ENCODE data around the gene GP1BB.

Gene GP1BB

DNA sequence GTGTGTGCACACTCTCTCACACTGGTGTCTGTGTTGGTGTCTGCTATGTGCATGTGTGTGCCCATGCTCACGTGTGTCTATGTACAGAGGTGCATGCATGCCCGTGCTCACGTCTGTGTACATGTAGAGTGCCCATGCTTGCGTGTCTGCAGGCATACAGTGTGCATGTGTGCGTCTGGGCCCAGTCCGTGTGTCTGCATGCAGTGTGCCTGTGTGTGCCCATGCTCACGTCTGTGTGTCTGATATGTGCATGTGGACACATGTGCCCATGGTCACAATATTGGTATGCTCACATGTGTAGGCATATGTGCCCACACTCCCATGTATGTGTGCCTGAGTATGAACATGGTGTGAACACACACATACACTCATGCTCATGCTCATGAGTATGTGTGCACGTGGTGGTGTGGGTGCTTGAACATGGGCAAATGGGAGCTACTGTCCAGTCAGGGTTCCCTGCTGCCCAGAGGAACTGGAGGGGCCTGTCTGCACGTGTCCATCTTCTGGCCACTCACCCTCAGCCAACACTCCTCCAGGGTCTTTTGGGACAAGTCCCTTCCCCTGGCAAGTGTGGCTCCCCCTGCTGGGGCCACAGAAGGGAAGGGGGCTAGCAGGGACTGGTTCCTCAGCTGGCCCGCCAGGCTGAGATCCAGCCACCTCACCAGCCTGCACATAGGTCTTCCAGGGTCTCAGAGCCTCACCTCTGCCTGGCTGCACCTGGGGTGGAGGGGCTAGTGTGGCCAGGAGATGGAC, 29.9 kb downstream of the GP1BB start:
- TF ChIP-seq EGR1 (IDR thresholded peaks at IDR 0.05) = no peak
- no peak for TF ChIP-seq YY1 (IDR thresholded peaks at IDR 0.05; ENCODE audit: low read depth)
- TF ChIP-seq, protein P1, sequence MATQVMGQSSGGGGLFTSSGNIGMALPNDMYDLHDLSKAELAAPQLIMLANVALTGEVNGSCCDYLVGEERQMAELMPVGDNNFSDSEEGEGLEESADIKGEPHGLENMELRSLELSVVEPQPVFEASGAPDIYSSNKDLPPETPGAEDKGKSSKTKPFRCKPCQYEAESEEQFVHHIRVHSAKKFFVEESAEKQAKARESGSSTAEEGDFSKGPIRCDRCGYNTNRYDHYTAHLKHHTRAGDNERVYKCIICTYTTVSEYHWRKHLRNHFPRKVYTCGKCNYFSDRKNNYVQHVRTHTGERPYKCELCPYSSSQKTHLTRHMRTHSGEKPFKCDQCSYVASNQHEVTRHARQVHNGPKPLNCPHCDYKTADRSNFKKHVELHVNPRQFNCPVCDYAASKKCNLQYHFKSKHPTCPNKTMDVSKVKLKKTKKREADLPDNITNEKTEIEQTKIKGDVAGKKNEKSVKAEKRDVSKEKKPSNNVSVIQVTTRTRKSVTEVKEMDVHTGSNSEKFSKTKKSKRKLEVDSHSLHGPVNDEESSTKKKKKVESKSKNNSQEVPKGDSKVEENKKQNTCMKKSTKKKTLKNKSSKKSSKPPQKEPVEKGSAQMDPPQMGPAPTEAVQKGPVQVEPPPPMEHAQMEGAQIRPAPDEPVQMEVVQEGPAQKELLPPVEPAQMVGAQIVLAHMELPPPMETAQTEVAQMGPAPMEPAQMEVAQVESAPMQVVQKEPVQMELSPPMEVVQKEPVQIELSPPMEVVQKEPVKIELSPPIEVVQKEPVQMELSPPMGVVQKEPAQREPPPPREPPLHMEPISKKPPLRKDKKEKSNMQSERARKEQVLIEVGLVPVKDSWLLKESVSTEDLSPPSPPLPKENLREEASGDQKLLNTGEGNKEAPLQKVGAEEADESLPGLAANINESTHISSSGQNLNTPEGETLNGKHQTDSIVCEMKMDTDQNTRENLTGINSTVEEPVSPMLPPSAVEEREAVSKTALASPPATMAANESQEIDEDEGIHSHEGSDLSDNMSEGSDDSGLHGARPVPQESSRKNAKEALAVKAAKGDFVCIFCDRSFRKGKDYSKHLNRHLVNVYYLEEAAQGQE (IDR thresholded peaks at IDR 0.05; ENCODE audit: low read depth) = no peak
- TF ChIP-seq TEAD4 (IDR thresholded peaks at IDR 0.05) = no peak

DNA sequence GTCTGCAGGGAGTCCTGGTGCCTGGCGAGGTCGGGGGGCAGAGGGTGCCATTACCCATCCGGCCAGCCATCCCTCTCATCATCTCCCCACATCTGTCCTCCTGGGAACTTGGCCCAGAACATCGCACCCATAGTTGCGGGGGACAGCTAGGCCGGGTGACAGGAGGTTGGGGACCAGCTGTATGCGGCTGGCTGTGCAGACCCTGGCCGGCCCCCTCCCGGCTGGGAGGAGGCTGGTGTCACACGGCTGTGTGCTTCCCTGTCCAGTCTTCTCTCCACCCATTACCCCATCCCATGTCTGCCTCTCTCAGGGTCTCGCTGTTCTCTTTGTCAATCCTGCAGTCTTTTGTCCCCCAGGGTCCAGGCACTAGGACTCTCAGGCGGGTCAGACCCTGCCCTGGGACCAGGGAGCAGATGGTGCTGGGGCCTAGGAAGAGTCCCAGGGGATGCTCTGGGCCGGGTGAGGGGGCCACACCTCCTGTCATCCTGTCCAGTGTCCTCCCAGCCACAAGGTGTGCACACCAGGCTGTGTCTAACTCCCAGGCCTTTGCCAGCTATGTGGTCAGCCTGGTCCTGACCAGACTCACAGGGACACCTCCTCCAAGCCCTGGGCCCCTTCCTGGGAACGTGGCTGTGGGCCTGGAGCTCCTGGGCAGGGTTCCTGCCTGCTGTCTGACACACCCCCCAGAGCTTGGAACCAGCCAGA, 30.8 kb downstream of the GP1BB start:
- TF ChIP-seq, protein P2, sequence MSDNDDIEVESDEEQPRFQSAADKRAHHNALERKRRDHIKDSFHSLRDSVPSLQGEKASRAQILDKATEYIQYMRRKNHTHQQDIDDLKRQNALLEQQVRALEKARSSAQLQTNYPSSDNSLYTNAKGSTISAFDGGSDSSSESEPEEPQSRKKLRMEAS (IDR thresholded peaks at IDR 0.05) = no peak
- no peak for TF ChIP-seq TEAD4 (IDR thresholded peaks at IDR 0.05)
- TF ChIP-seq NFIC (IDR thresholded peaks at IDR 0.05) = no peak
- no peak for TF ChIP-seq CREB1 (IDR thresholded peaks at IDR 0.05; ENCODE audit: low read depth)
- TF ChIP-seq TAF1 (IDR thresholded peaks at IDR 0.05; ENCODE audit: low read depth) = no peak
- TF ChIP-seq CEBPB (IDR thresholded peaks at IDR 0.05) = no peak
- TF ChIP-seq RAD21 (IDR thresholded peaks at IDR 0.05; ENCODE audit: low read depth) = no peak
- TF ChIP-seq FOXM1 (IDR thresholded peaks at IDR 0.05; ENCODE audit: borderline replicate concordance, low read depth) = no peak
- no peak for TF ChIP-seq YY1 (IDR thresholded peaks at IDR 0.05; ENCODE audit: low read depth)
- TF ChIP-seq TCF12 (IDR thresholded peaks at IDR 0.05; ENCODE audit: low read depth) = no peak
- TF ChIP-seq, protein P3, sequence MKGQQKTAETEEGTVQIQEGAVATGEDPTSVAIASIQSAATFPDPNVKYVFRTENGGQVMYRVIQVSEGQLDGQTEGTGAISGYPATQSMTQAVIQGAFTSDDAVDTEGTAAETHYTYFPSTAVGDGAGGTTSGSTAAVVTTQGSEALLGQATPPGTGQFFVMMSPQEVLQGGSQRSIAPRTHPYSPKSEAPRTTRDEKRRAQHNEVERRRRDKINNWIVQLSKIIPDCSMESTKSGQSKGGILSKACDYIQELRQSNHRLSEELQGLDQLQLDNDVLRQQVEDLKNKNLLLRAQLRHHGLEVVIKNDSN (IDR thresholded peaks at IDR 0.05) = no peak
- TF ChIP-seq, protein P1 (IDR thresholded peaks at IDR 0.05; ENCODE audit: low read depth) = no peak
- TF ChIP-seq ZBTB7A (IDR thresholded peaks at IDR 0.05; ENCODE audit: low read depth) = no peak
- no peak for TF ChIP-seq EGR1 (IDR thresholded peaks at IDR 0.05)
- TF ChIP-seq EP300 (IDR thresholded peaks at IDR 0.05; ENCODE audit: borderline replicate concordance) = no peak

DNA sequence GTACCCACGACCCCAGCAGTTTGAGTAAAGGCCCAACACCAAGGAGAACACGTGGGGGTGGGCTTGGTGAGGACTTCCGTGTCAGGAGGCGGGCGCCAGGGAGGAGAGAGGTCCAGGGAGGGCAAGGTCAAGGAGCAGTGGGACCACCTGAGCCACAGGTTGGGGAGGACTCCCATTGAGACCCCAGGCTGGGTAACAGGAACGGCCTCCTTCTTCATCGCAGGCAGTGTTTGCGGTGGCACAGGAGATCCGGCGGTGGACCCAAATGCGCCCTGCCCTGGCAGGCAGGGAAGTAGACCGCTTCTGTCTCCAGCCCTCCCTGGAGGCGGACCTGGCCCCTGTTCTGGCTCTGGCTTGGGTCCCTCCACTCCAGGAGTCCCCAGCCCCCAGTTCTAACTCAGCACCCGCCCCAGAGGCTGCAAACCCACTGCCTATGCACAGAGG, 31.4 kb downstream of the GP1BB start:
- TF ChIP-seq TCF12 (IDR thresholded peaks at IDR 0.05; ENCODE audit: low read depth) (no peak), CEBPB (IDR thresholded peaks at IDR 0.05) (no peak), TEAD4 (IDR thresholded peaks at IDR 0.05) (no peak)
- TF ChIP-seq, protein P3 (IDR thresholded peaks at IDR 0.05) = no peak

DNA sequence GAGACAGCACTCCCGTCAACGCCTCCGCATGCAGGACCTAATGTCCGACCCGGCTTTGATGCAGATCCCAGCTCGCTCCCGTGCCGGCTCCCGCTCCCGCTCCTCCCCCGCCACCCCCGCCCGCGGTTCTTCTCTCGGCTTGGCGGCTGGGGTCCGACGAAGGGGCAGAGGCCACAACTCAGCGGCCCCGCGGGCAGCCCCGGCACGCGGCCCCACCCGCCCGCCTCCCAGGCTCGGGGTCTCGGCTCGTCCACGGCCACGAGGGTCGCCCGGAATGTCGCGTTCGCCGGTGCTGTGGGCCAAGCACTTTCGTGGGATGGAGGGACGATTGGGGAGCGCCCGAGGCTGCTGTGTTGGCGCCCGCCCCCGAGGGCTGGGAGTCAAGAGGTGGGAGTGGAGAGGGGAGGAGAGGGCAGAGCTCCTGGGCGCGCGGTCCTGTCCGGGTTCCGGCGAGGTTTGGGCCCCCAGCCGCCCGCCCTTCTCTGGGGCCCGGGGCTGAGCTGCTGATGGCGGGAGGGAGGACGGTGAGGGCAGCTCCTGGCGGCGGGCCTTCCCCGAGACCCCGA, 31.9 kb downstream of the GP1BB start:
- no peak for TF ChIP-seq NFIC (IDR thresholded peaks at IDR 0.05)
- TF ChIP-seq RAD21 (IDR thresholded peaks at IDR 0.05; ENCODE audit: low read depth) = no peak
- TF ChIP-seq FOXM1 (IDR thresholded peaks at IDR 0.05; ENCODE audit: borderline replicate concordance, low read depth) = no peak
- no peak for TF ChIP-seq ZBTB7A (IDR thresholded peaks at IDR 0.05; ENCODE audit: low read depth)
- TF ChIP-seq, protein P1 (IDR thresholded peaks at IDR 0.05; ENCODE audit: low read depth) = no peak
- TF ChIP-seq, protein P2 (IDR thresholded peaks at IDR 0.05) = no peak
- TF ChIP-seq TEAD4 (IDR thresholded peaks at IDR 0.05) = no peak
- TF ChIP-seq, protein P3 (IDR thresholded peaks at IDR 0.05) = no peak
- no peak for TF ChIP-seq EGR1 (IDR thresholded peaks at IDR 0.05)
- TF ChIP-seq TAF1 (IDR thresholded peaks at IDR 0.05; ENCODE audit: low read depth) = no peak
- TF ChIP-seq YY1 (IDR thresholded peaks at IDR 0.05; ENCODE audit: low read depth) = no peak
- no peak for TF ChIP-seq TCF12 (IDR thresholded peaks at IDR 0.05; ENCODE audit: low read depth)
- no peak for TF ChIP-seq EP300 (IDR thresholded peaks at IDR 0.05; ENCODE audit: borderline replicate concordance)
- no peak for TF ChIP-seq CEBPB (IDR thresholded peaks at IDR 0.05)
- TF ChIP-seq CREB1 (IDR thresholded peaks at IDR 0.05; ENCODE audit: low read depth) = no peak
